GM19438 (cell line): Measurements from ENCODE around the gene FAM161B.
"Not testable (repeated sequence)": the region's sequence is repeated elsewhere in the genome, so short reads cannot be mapped to it uniquely, and the experiment has no call there.

Experiments used
- ATAC-seq: cut with Tn5 transposase; IDR thresholded peaks from one replicate; pipeline ENCODE4 v1.9.1; 2021; ENCODE audit warnings: low read depth; ENCODE audit not compliant: unreplicated experiment

FAM161B gene, protein sequence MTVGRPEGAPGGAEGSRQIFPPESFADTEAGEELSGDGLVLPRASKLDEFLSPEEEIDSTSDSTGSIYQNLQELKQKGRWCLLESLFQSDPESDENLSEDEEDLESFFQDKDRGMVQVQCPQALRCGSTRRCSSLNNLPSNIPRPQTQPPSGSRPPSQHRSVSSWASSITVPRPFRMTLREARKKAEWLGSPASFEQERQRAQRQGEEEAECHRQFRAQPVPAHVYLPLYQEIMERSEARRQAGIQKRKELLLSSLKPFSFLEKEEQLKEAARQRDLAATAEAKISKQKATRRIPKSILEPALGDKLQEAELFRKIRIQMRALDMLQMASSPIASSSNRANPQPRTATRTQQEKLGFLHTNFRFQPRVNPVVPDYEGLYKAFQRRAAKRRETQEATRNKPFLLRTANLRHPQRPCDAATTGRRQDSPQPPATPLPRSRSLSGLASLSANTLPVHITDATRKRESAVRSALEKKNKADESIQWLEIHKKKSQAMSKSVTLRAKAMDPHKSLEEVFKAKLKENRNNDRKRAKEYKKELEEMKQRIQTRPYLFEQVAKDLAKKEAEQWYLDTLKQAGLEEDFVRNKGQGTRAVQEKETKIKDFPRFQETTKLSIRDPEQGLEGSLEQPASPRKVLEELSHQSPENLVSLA

DNA sequence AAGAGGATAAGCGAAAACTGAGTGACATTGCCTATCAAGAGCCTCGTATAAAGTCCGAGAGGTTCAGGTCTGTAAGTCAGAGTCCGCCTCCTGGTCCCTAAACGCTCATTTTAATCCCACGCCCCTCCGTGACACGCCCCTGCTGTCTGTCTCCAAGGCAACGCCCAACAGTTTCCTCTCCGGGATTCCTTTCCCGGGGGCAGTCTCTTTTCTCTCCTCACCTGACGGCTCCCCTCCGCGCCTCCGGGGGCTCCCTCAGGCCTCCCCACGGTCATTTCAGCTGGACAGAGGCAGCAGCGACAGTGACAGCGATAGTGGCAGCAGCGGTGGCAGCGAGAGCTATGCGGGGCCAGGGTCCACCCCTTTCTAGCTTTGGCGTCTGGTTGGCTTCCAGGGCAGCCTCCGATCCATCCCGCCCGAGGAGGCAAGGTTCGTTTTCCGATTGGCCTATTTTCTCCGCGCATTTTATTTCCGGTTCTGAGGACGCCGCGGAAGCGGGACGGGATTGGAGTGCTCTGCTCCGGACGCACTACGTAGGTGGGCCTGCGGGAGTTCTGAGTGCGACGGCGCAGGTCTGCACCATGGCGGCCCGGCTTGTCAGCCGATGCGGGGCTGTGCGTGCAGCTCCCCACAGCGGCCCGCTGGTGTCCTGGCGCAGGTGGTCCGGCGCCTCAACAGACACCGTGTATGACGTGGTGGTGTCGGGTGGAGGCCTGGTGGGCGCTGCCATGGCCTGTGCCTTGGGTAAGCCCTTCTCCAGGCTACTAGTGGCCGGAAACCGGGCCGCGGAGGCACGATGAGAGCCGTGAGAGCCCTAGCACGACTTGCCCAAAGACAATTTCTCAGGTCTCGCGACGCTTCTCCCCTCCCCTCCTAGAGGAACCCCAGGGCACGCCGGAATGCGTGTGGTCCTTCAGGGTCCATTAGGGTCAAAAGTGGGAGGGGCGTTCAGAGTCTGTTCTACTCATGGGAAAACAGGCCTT, at the start of gene FAM161B, which contains the start of gene COQ6:
FAM161B (minus strand) TSS at position 343 of the 983 bp plus-strand sequence; CDS start at position 275, 68 bp downstream.
COQ6 (plus strand) TSS at position 551 of the 983 bp plus-strand sequence; CDS start at position 582, 31 bp downstream.
- ATAC-seq = peak; percentile 80

DNA sequence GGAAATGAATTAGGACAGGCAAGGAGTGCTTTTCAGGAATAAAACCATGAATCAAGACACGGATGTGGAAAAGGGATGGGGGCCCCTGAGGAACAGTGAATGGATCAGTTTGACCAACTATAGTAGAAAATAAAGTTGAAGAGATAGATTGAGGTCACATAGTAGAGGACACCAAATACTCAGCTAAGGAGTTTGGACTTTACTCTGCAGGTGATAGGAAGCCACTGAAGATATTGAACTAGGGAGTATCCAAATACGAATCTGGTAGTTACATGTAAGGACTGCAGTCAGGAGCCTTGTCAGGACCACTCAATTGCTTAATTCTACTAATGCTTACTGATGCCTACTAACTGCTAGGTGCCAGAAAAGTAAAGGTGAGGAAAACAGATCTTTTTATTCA, 48.8 kb upstream of the FAM161B start:
- ATAC-seq = no peak

- ATAC-seq = no peak
Observed at GRCh38 chr14:73997944-73998447, 48.1 kb upstream of the FAM161B start.

DNA sequence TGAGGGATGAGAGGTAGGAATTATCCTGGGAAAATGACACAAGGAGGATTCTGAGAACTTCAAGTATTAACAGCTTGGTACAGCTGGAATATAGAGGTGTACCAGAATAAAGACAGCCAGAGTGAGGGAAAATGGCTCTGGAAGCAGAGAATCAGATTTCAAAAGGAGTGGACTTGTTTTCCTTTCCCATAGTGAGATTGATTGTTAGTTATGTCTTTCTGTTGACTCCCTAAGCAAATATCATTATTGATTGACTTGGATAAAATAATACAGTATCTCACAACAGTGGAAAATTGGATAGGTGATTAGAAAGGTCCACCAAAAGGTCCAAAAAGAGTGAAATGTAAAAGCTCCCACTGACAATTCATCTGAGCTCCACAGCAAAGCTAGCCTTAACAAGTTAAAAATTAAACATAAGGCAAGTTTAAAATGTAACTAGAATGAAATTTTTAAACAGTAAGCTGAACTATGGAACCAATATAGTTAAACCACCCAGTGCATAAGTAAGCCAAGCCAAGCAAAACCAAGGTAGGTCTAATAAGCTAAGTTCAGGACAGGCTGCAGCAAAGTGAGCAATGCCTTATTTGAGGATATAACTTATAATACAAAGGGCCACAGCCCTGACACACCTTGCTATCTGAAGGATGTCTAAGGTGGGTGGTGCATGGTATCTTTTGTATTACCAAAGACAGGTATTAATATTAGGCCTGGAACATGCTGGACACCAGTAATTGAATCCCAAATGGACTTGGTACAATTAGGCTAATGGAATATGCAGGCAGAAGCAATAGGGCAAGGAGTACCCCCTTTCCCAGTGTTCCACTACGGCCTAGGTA, 47.4 kb upstream of the FAM161B start:
- no peak for ATAC-seq

DNA sequence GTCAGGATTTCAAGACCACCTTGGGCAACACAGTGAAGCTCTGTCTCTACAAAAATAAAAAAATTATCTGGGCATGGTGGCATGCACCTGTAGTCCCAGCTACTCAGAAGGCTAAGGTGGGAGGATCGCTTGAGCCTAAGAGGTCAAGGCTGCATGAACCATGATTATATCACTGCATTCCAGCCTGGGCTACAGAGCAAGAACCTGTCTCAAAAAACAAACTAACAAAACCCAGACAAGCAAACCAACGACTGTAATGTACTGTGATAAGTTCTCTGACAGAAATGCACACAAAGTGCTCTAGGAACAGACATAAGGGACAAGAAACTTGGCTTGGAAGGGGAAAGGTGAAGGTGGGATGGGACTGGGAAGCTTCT, 46.8 kb upstream of the FAM161B start:
- ATAC-seq = no peak

DNA sequence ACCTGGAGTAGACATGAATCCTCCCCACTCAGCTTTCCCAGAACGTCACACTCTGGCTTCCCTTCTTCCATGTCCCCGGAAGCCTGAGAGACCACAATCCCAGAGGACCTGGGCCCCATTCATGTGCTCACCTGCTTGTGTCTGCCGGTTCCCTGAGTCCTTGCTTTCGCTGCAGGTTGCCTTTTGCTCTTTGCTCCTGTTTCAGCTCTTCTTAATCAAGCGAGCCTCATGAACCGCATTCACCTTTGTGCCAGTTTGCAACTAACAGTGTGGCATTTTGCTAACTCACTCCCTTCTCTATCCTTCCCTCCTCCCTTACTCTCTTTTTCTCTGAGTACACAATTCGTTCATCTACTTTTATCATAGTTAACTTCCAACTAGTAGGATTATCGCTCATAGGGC, 46.1 kb upstream of the FAM161B start:
- no peak for ATAC-seq

GRCh38 chr14:73994926-73995325, 45.0 kb upstream of the FAM161B start:
- not testable (repeated sequence) for ATAC-seq

- ATAC-seq = no peak
Observed at GRCh38 chr14:73991092-73991491, 41.2 kb upstream of the FAM161B start.

GRCh38 chr14:73988656-73989055, 38.8 kb upstream of the FAM161B start:
- ATAC-seq = not testable (repeated sequence)

DNA sequence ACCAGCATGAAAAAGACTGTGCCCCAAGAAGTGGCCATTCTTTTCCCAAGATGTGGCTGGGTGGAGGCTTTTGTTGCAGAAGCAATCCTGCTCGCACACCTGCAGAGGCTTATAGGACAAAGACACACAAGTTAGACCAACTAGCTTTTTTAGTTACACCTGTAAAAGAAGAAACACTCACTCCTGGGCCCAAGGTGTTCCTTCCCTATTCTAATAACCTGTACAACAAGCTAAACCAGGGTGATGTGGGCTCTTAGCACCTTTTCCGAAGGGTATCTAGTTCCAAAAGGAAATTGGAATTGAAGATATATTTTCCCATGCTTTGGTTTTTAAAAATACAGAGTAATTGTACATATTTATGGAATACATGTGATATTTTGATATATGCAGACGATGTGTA, 38.2 kb upstream of the FAM161B start:
- no peak for ATAC-seq

DNA sequence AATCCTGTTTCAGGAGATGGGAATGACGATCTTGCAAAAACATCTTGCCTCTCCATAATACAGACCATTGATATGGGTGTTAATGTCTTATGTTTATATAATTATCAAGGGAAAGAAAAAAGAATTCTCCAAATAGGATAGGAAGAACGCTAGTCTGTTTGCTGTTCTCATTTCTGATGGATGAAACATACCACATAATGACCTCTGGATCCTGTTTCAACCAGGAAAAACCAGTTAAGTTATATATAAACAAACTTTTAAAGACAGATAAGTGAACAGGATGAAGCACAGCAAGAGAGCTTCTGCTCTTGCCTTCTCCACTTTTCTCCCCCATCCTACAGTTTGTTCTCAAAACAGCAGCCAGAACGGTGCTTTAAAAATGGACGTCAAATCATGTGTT, 28.0 kb upstream of the FAM161B start:
- no peak for ATAC-seq

- ATAC-seq = no peak
Observed at GRCh38 chr14:73976125-73976524, 26.2 kb upstream of the FAM161B start.

DNA sequence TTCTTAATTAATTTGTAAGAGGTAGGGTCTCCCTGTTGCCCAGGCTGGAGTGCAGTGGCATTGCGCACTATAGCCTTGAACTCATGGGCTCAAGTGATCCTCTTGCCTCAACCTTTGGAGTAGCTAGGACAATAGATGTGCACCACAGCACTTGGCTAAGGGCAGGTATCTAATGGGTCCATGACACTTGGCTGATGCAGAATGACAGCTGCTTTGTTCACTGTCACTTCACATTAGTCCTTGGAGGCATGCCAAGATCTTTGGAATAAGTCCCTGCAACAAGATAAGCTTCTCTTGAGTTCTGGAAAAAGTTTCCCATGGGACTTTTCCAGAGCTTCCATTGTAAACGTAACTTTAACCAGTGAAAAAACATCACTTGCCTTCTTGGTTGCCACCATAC, 23.6 kb upstream of the FAM161B start:
- ATAC-seq = no peak

GRCh38 chr14:73968885-73969284, 19.0 kb upstream of the FAM161B start:
- no peak for ATAC-seq

DNA sequence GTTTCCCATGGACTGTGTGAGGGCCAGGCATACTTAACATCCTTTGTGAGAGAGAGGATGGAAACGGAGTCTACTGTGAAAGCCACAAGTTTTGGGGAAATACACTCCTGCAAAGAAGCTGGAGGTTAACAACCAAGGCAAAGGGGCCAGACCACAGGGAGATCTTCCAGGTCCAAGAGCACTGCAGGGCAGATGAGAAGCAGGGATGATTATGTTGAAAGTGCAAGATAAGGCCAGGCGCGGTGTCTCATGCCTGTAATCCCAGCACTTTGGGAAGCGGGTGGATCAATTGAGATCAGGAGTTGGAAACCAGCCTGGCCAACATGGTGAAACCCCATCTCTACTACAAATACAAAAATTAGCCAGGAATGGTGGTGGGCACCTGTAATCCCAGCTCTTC, 15.3 kb upstream of the FAM161B start:
- no peak for ATAC-seq

- no peak for ATAC-seq
Observed at GRCh38 chr14:73961192-73961591, 11.3 kb upstream of the FAM161B start.

- ATAC-seq = no peak
Observed at GRCh38 chr14:73958591-73958990, 8.7 kb upstream of the FAM161B start.

GRCh38 chr14:73955674-73956073, 5.8 kb upstream of the FAM161B start:
- ATAC-seq = no peak

DNA sequence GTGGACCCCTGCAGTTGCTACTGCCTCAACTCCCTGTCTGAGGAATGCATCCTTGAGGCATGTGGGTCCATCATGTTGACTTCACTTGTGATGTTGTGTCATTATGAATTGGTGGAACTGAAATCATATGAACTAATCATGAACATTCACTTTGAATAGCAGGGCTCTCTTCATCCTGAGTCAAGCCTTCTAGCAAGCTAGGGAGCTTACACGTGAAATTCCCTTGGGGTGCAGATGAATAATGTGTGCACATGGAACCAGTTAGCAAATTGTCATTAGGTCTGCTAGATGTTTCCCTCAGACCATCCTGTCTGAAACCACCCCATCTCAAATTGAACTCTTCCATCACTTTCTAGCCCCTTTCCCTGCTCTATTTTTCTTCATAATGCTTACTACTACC, 3.8 kb upstream of the FAM161B start:
- no peak for ATAC-seq
